IMR-90 (cell line): ENCODE results near the gene COL12A1. TPM values are rescaled to one million over a fixed set of nuclear protein-coding genes. Genes with fewer than 3 reads are reported as not detected.

ENCODE experiments used
- BHLHE40 ChIP-seq: fragments of 150-350 bp; IDR thresholded peaks from 2 replicates; pipeline ENCODE4 v1.6.1; 2016; ENCODE audit warnings: mild to moderate bottlenecking, low read depth, low read length
- CEBPB ChIP-seq: IDR thresholded peaks from 2 replicates; pipeline ENCODE4 v1.6.1; 2012; ENCODE audit warnings: low read depth, low read length, improper control_type of control experiment
- FOS ChIP-seq: fragments of 150-350 bp; IDR thresholded peaks from 2 replicates; pipeline ENCODE4 v1.6.1; 2016; ENCODE audit warnings: low read depth, low read length
- MAFK ChIP-seq: IDR thresholded peaks from 2 replicates; pipeline ENCODE4 v1.6.1; 2012; ENCODE audit warnings: low read depth, low read length, improper control_type of control experiment
- MXI1 ChIP-seq: IDR thresholded peaks from 2 replicates; pipeline ENCODE4 v1.6.1; 2012; ENCODE audit warnings: low read depth, mild to moderate bottlenecking, low read length, moderate library complexity, borderline replicate concordance
- POLR2A ChIP-seq: IDR thresholded peaks from 2 replicates; pipeline ENCODE4 v1.6.1; 2012; ENCODE audit warnings: mild to moderate bottlenecking, low read depth, low read length
- RCOR1 ChIP-seq: IDR thresholded peaks from 2 replicates; pipeline ENCODE4 v1.6.1; 2012; ENCODE audit warnings: mild to moderate bottlenecking, low read length, improper control_type of control experiment; ENCODE audit not compliant: insufficient replicate concordance
- RFX5 ChIP-seq: IDR thresholded peaks from 2 replicates; pipeline ENCODE4 v1.8.0; 2012; ENCODE audit warnings: low read depth, mild to moderate bottlenecking, low read length, moderate library complexity
- SMC3 ChIP-seq: fragments of 150-350 bp; IDR thresholded peaks from 2 replicates; pipeline ENCODE4 v1.6.1; 2016; ENCODE audit warnings: low read depth, mild to moderate bottlenecking, antibody characterized with exemption, low read length, moderate library complexity
- polyA plus RNA-seq, 3 experiments: library from polyadenylated mRNA; depleted of rRNA; stranded (reverse); fragments of >200 nt; gene quantifications; 2 replicates each; pipeline ENCODE4 v1.2.3, GENCODE V29; 2012; ENCODE audit warnings: low replicate concordance in 1 of 3
- total RNA-seq: library from RNA; depleted of rRNA; stranded (reverse); fragments of >200 nt; gene quantifications from 2 replicates; pipeline ENCODE4 v1.2.3, GENCODE V29; 2012

The COL12A1 gene
- total and polyA plus RNA-seq, 2 of the 4 experiments (the other 2 are of a cell fraction) = 350 to 452 TPM

GRCh38 chr6:75208298-75209183 is 2.7 kb upstream of the COL12A1 start (continued):
- TF ChIP-seq FOS = no peak
- TF ChIP-seq SMC3 = peak; percentile 87
- no peak for TF ChIP-seq MXI1
- TF ChIP-seq POLR2A = peak; percentile 46; the same call in 1 of the 2 replicates
- TF ChIP-seq RFX5 = no peak
- no peak for TF ChIP-seq RCOR1
- no peak for TF ChIP-seq CEBPB
- no peak for TF ChIP-seq BHLHE40
- TF ChIP-seq MAFK = no peak
